HFFc6 (cell line): ENCODE data around the gene SQOR. TPM values are rescaled to one million over a fixed set of nuclear protein-coding genes. Genes with fewer than 3 reads are reported as not detected.
A peak's percentile ranks its signal among the peaks of the same experiment; 100 is the strongest.

Source experiments
- DNase-seq: peaks from one replicate; pipeline ENCODE4 v3.0.0-alpha.2; 2018
- H3K27ac Mint-ChIP-seq: 2 replicates; pipeline ENCODE4 v1.8.0; 2020; ENCODE audit warnings: mild to moderate bottlenecking, mixed read lengths
- H3K27me3 Mint-ChIP-seq: 2 replicates; pipeline ENCODE4 v1.8.0; 2021; ENCODE audit warnings: mild to moderate bottlenecking, moderate library complexity, mixed read lengths; ENCODE audit not compliant: insufficient read depth
- H3K36me3 Mint-ChIP-seq: 2 replicates; pipeline ENCODE4 v1.8.0; 2021; ENCODE audit warnings: low read depth, mixed read lengths
- H3K4me1 Mint-ChIP-seq: 2 replicates; pipeline ENCODE4 v1.8.0; 2020; ENCODE audit warnings: low read depth, mixed read lengths
- H3K4me3 Mint-ChIP-seq: 2 replicates; pipeline ENCODE4 v1.8.0; 2020; ENCODE audit warnings: mild to moderate bottlenecking, moderate library complexity, mixed read lengths
- H3K9me3 Mint-ChIP-seq: 2 replicates; pipeline ENCODE4 v1.8.0; 2020; ENCODE audit warnings: mild to moderate bottlenecking, mixed read lengths
- total RNA-seq, 6 experiments: library from RNA; stranded (reverse); fragmentation: NEBNext Ultra II Directional; extraction: Animal tissue kit (Norgen Biotek cat#: 25700); gene quantifications; 2 replicates in 1 of 6; 3 replicates in 5 of 6; pipeline ENCODE4 v1.2.3, GENCODE V29; 2021
- TF ChIP-seq, protein P1 (sequence below): fragments of 200-600 bp; sonication (generic); IDR thresholded peaks from 2 replicates; pipeline ENCODE4 v1.5.0; 2021; ENCODE audit warnings: antibody characterized with exemption, mild to moderate bottlenecking

Gene SQOR
- total RNA-seq, 6 experiments from 2014 or later: 25.3 to 43.2 (median 39.7) TPM

DNA sequence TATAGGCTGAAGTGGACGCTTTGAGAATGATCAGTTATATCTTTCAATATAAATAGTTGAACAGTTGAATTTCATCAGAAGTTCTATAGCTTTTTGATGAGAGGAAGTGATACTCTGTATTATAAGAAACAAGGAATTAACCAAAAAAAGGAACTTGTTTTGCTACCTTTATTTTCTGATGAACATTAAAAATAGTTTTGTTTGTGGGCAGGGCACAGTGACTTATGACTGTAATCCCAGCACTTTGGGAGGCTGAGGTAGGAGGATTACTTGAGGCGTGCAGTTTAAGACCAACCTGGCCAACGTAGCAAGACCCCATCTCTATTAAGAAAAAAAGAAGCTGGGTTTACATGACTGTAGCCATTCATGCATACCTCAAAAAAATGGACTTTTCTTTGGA, 30.9 kb upstream of the SQOR start:
- TF ChIP-seq, protein P1, sequence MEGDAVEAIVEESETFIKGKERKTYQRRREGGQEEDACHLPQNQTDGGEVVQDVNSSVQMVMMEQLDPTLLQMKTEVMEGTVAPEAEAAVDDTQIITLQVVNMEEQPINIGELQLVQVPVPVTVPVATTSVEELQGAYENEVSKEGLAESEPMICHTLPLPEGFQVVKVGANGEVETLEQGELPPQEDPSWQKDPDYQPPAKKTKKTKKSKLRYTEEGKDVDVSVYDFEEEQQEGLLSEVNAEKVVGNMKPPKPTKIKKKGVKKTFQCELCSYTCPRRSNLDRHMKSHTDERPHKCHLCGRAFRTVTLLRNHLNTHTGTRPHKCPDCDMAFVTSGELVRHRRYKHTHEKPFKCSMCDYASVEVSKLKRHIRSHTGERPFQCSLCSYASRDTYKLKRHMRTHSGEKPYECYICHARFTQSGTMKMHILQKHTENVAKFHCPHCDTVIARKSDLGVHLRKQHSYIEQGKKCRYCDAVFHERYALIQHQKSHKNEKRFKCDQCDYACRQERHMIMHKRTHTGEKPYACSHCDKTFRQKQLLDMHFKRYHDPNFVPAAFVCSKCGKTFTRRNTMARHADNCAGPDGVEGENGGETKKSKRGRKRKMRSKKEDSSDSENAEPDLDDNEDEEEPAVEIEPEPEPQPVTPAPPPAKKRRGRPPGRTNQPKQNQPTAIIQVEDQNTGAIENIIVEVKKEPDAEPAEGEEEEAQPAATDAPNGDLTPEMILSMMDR: no peak
- Mint-ChIP-seq H3K9me3 (no peaks in the 10 kb centered on the region), H3K27ac (no peak overlapping the region), H3K36me3 (peaks cover 5% of the 10 kb centered on the region; the same call in 1 of the 2 replicates), H3K4me3 (no peak overlapping the region), H3K27me3 (no peaks in the 10 kb centered on the region; the same call in 1 of the 2 replicates), H3K4me1 (peaks cover 7% of the 10 kb centered on the region)
- DNase-seq: no peak

DNA sequence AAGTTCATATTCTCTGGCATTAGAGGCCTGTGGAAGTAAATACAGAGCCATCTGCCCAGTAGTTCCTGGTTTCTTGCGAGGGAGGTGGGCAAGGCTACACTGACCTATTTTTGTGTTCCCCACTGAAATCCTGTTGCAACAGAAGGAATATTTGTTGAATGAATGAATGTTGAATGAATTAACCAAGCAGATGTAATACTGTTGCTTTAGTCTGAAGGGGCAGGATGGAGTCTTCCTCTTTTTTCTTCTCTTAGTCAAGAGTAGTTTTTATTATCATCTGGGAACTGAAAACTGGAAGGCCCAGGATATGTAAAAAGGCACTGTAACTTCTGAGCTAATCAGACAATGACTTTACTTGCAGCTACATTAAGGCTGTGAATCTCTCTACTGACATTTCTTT, 30.5 kb upstream of the SQOR start:
- H3K27me3 Mint-ChIP-seq: no peaks in the 10 kb centered on the region; the same call in 1 of the 2 replicates
- H3K9me3 Mint-ChIP-seq: no peaks in the 10 kb centered on the region
- H3K4me3 Mint-ChIP-seq: no peak overlapping the region
- H3K4me1 Mint-ChIP-seq: peaks cover 7% of the 10 kb centered on the region
- H3K27ac Mint-ChIP-seq: peak overlapping the region; percentile 16; the same call in 1 of the 2 replicates
- TF ChIP-seq, protein P1: no peak
- H3K36me3 Mint-ChIP-seq: peaks cover 5% of the 10 kb centered on the region; the same call in 1 of the 2 replicates
- DNase-seq: no peak

DNA sequence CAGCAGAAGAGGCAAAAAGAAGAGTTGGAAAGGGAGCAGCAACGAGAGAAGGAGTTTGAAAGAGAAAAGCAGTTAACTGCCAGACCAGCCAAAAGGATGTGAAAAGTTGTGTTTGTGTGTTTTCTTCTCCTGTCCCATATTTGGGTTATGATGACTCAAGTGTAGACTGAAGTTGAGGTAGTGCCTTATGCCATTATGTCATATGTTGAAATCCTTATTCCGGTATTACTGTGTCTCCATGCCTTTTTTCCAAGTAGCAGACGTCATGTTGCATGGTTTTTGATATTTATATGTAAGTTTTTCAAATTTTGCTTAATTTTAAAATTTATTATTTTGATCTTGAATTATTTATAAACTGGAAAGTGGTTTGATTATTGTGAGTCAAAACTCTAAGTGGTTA, 28.4 kb upstream of the SQOR start:
- H3K27me3 Mint-ChIP-seq: no peaks in the 10 kb centered on the region; the same call in 1 of the 2 replicates
- TF ChIP-seq, protein P1: no peak
- no peaks in the 10 kb centered on the region for H3K9me3 Mint-ChIP-seq

DNA sequence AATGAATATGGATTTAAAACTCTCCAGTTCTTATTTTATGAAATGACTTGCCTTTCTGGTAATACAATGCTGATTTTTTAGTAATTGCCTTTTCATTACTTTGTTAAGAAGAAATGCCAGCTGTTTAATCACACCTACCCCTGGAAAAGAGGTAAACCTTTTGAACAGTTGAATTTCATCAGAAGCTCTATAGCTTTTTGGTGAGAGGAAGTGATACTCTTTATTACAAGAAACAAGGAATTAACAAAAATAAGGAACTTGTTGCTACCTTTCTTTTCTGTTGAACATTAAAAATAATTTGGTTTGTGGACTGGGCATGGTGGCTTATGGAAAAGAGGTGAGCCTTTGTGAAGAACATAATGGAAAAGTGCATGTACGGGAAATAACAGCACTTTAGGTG, 28.0 kb upstream of the SQOR start:
- H3K4me1 Mint-ChIP-seq: peaks cover 7% of the 10 kb centered on the region
- no peak for DNase-seq
- TF ChIP-seq, protein P1: no peak
- no peaks in the 10 kb centered on the region; the same call in 1 of the 2 replicates for H3K27me3 Mint-ChIP-seq
- H3K36me3 Mint-ChIP-seq: peaks cover 5% of the 10 kb centered on the region; the same call in 1 of the 2 replicates
- no peaks in the 10 kb centered on the region for H3K9me3 Mint-ChIP-seq
- no peak overlapping the region for H3K27ac Mint-ChIP-seq
- no peak overlapping the region for H3K4me3 Mint-ChIP-seq

More for the DNA sequence above, 28.4 kb upstream of the SQOR start:
- H3K36me3 Mint-ChIP-seq: peaks cover 5% of the 10 kb centered on the region; the same call in 1 of the 2 replicates
- peaks cover 7% of the 10 kb centered on the region for H3K4me1 Mint-ChIP-seq
- no peak overlapping the region for H3K27ac Mint-ChIP-seq
- no peak overlapping the region for H3K4me3 Mint-ChIP-seq
- no peak for DNase-seq

DNA sequence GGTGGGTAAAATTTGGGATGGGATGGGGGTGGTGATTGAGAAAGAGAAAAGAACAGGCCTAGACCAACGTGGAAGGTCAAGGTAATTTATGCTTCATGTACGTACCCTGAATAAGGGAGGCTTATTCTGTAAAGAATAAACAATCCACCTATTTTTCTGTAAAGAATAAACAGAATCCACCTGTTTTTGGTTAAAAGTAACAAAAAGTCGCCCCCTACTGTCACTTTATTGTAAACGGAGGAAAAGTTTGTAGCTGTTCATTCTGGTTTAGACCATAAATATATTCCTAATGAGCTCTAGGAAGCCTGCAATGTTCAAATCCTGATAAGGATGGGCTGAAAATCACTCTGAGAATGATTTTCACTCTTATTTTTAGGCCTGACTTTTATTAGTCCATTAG, 23.5 kb upstream of the SQOR start:
- H3K4me1 Mint-ChIP-seq: peaks cover 19% of the 10 kb centered on the region
- TF ChIP-seq, protein P1: peak; percentile 81

More for the DNA sequence above, 23.5 kb upstream of the SQOR start:
- no peak overlapping the region for H3K27ac Mint-ChIP-seq
- H3K4me3 Mint-ChIP-seq: no peak overlapping the region
- peak; percentile 33 for DNase-seq
- H3K27me3 Mint-ChIP-seq: no peaks in the 10 kb centered on the region
- H3K9me3 Mint-ChIP-seq: no peaks in the 10 kb centered on the region
- H3K36me3 Mint-ChIP-seq: peaks cover under 1% of the 10 kb centered on the region; the same call in 1 of the 2 replicates
